Inferior parietal cortex (tissue), 1 donor: ENCODE results near the gene ASCC3.
A peak's percentile ranks its signal among the peaks of the same experiment; 100 is the strongest.
"Not testable (repeated sequence)": the region's sequence is repeated elsewhere in the genome, so short reads cannot be mapped to it uniquely, and the experiment has no call there.

Experiments
- DNase-seq: peaks from one replicate; pipeline ENCODE4 v3.0.0-alpha.2; 2016; ENCODE audit errors: extremely low spot score

ASCC3 gene

GRCh38 chr6:100880853-100881706 lies at the start of gene ASCC3:
TSS of gene ASCC3 (minus strand) at chr6:100881329. CDS start at chr6:100867997, 13,332 bp downstream.
- peak; percentile 85 for DNase-seq

GRCh38 chr6:100925749-100926148 lies 44.6 kb upstream of the ASCC3 start:
- no peak for DNase-seq

- no peak for DNase-seq
Measured at GRCh38 chr6:100924534-100925227, 43.6 kb upstream of the ASCC3 start.

GRCh38 chr6:100923481-100924165 lies 42.5 kb upstream of the ASCC3 start:
- DNase-seq = no peak

- DNase-seq = no peak
Measured at GRCh38 chr6:100920028-100920605, 39.0 kb upstream of the ASCC3 start.

GRCh38 chr6:100918152-100918551 lies 37.0 kb upstream of the ASCC3 start:
- DNase-seq = no peak

GRCh38 chr6:100915876-100916275 lies 34.7 kb upstream of the ASCC3 start:
- no peak for DNase-seq

- DNase-seq = no peak
Measured at GRCh38 chr6:100913400-100914276, 32.5 kb upstream of the ASCC3 start.

- DNase-seq = no peak
Measured at GRCh38 chr6:100906325-100906724, 25.2 kb upstream of the ASCC3 start.

GRCh38 chr6:100905067-100905466 lies 23.9 kb upstream of the ASCC3 start:
- no peak for DNase-seq

- DNase-seq = no peak
Measured at GRCh38 chr6:100904316-100904715, 23.2 kb upstream of the ASCC3 start.

GRCh38 chr6:100901582-100901981 lies 20.5 kb upstream of the ASCC3 start:
- no peak for DNase-seq

- DNase-seq = no peak
Measured at GRCh38 chr6:100899202-100899601, 18.1 kb upstream of the ASCC3 start.

GRCh38 chr6:100897671-100898070 lies 16.5 kb upstream of the ASCC3 start:
- DNase-seq = no peak

GRCh38 chr6:100893743-100894142 lies 12.6 kb upstream of the ASCC3 start:
- no peak for DNase-seq

GRCh38 chr6:100892693-100893092 lies 11.6 kb upstream of the ASCC3 start:
- DNase-seq = no peak

GRCh38 chr6:100892116-100892515 lies 11.0 kb upstream of the ASCC3 start:
- DNase-seq = no peak

GRCh38 chr6:100891079-100891478 lies 9.9 kb upstream of the ASCC3 start:
- DNase-seq = no peak

- DNase-seq = not testable (repeated sequence)
Measured at GRCh38 chr6:100890646-100891045, 9.5 kb upstream of the ASCC3 start.

GRCh38 chr6:100889351-100889750 lies 8.2 kb upstream of the ASCC3 start:
- no peak for DNase-seq

GRCh38 chr6:100886076-100886475 lies 4.9 kb upstream of the ASCC3 start:
- no peak for DNase-seq
